Tibial artery (tissue), 4 donors: Measurements from ENCODE around the gene MAGI2.

Source experiments
- DNase-seq, 2 donors: peaks; one replicate each; pipeline ENCODE4 v3.0.0-alpha.2; 2019
- H3K27ac ChIP-seq, 2 donors: fragments of 200-600 bp; sonication (generic) in 1 of 2; 1 replicate in 1 of 2; 2 replicates in 1 of 2; pipeline ENCODE4 v1.5.1; 2018 to 2019; ENCODE audit warnings: mild to moderate bottlenecking in 1 of 2
- H3K27me3 ChIP-seq, 2 donors: fragments of 200-600 bp; sonication (generic) in 1 of 2; one replicate each; pipeline versions ENCODE4 v1.5.1 to v1.6.0; 2016 to 2019
- H3K36me3 ChIP-seq, 3 donors: fragments of 200-600 bp; sonication (generic) in 2 of 3; one replicate each; pipeline ENCODE4 v1.5.1; 2016 to 2019; ENCODE audit warnings: mild to moderate bottlenecking in 2 of 3
- H3K4me1 ChIP-seq, 4 donors: fragments of 200-600 bp; sonication (generic) in 2 of 4; 1 replicate in 3 of 4; 2 replicates in 1 of 4; pipeline ENCODE4 v1.5.1; 2016 to 2019
- H3K4me3 ChIP-seq, 2 donors: fragments of 200-600 bp; sonication (generic) in 1 of 2; 1 replicate in 1 of 2; 2 replicates in 1 of 2; pipeline ENCODE4 v1.5.1; 2018 to 2019; ENCODE audit warnings: mild to moderate bottlenecking in 2 of 2
- H3K9me3 ChIP-seq, 3 donors: fragments of 200-600 bp; sonication (generic) in 1 of 3; one replicate each; pipeline ENCODE4 v1.5.1; 2016 to 2019
- CTCF ChIP-seq, 2 experiments: fragments of 200-600 bp in 1 of 2; fragments of 450-650 bp in 1 of 2; IDR thresholded peaks; one replicate each; pipeline ENCODE4 v1.5.1; 2017 to 2019; ENCODE audit warnings: antibody characterized with exemption in 2 of 2, mild to moderate bottlenecking in 1 of 2, moderate library complexity in 1 of 2
- intact Hi-C: fragments of 100-400 bp; cut with DNase I; formaldehyde crosslinking; loops from one replicate; pipeline ENCODE4 v1.15.0; 2023; ENCODE audit warnings: low total_unique reads

The MAGI2 gene

GRCh38 chr7:79011921-79012320 is 441.5 kb downstream of the MAGI2 start:
- intact Hi-C loops, result no loop called here
- no peaks in the 10 kb centered on the region for H3K9me3 ChIP-seq
- H3K27me3 ChIP-seq, result no peaks in the 10 kb centered on the region
- no peak for DNase-seq
- no peak overlapping the region for H3K27ac ChIP-seq
- no peaks in the 10 kb centered on the region for H3K36me3 ChIP-seq
- H3K4me3 ChIP-seq, result no peak overlapping the region
- no peaks in the 10 kb centered on the region for H3K4me1 ChIP-seq
- TF ChIP-seq CTCF (IDR thresholded peaks at IDR 0.05), result no peak

- Histone ChIP-seq H3K27me3 (no peaks in the 10 kb centered on the region), H3K36me3 (no peaks in the 10 kb centered on the region), H3K9me3 (no peaks in the 10 kb centered on the region), H3K27ac (no peak overlapping the region), H3K4me3 (no peak overlapping the region), H3K4me1 (no peaks in the 10 kb centered on the region)
- intact Hi-C loops, result no loop called here
- no peak for DNase-seq
- no peak for TF ChIP-seq CTCF (IDR thresholded peaks at IDR 0.05)
Measured at GRCh38 chr7:79009647-79010046, 443.8 kb downstream of the MAGI2 start.

- no peak for DNase-seq
- Histone ChIP-seq H3K36me3 (no peaks in the 10 kb centered on the region), H3K4me3 (no peak overlapping the region), H3K27me3 (no peaks in the 10 kb centered on the region), H3K4me1 (no peaks in the 10 kb centered on the region), H3K27ac (no peak overlapping the region), H3K9me3 (no peaks in the 10 kb centered on the region)
- TF ChIP-seq CTCF (IDR thresholded peaks at IDR 0.05), result no peak
- intact Hi-C loops, result no loop called here
Measured at GRCh38 chr7:79008786-79009185, 444.7 kb downstream of the MAGI2 start.

GRCh38 chr7:78996013-78996412 is 457.5 kb downstream of the MAGI2 start:
- H3K36me3 ChIP-seq, result no peaks in the 10 kb centered on the region
- H3K4me1 ChIP-seq, result no peaks in the 10 kb centered on the region
- H3K27me3 ChIP-seq, result no peaks in the 10 kb centered on the region
- no peak overlapping the region for H3K4me3 ChIP-seq
- no peak for TF ChIP-seq CTCF (IDR thresholded peaks at IDR 0.05)
- no peaks in the 10 kb centered on the region for H3K9me3 ChIP-seq
- intact Hi-C loops, result no loop called here
- H3K27ac ChIP-seq, result no peak overlapping the region
- DNase-seq, result no peak

- H3K4me1 ChIP-seq, result no peaks in the 10 kb centered on the region
- DNase-seq, result no peak
- intact Hi-C loops, result no loop called here
- no peak overlapping the region for H3K27ac ChIP-seq
- no peaks in the 10 kb centered on the region for H3K27me3 ChIP-seq
- no peaks in the 10 kb centered on the region for H3K9me3 ChIP-seq
- H3K4me3 ChIP-seq, result no peak overlapping the region
- no peak for TF ChIP-seq CTCF (IDR thresholded peaks at IDR 0.05)
- no peaks in the 10 kb centered on the region for H3K36me3 ChIP-seq
Measured at GRCh38 chr7:78993341-78993740, 460.1 kb downstream of the MAGI2 start.

- intact Hi-C loops, result no loop called here
- Histone ChIP-seq H3K27ac (no peak overlapping the region), H3K4me1 (no peaks in the 10 kb centered on the region), H3K36me3 (no peaks in the 10 kb centered on the region), H3K4me3 (no peak overlapping the region), H3K9me3 (no peaks in the 10 kb centered on the region), H3K27me3 (no peaks in the 10 kb centered on the region)
- no peak for DNase-seq
- TF ChIP-seq CTCF (IDR thresholded peaks at IDR 0.05), result no peak
Measured at GRCh38 chr7:78985509-78985908, 468.0 kb downstream of the MAGI2 start.
